DMS153 treated with DMSO at 0.1 percent for 48 hours (cell line): ENCODE data around the gene LMNTD2.

Experiments used
- DNase-seq: peaks from one replicate; lab custom pipeline; 2025; ENCODE audit not compliant: unreplicated experiment; lab: John Stamatoyannopoulos, UW

LMNTD2 gene

DNA sequence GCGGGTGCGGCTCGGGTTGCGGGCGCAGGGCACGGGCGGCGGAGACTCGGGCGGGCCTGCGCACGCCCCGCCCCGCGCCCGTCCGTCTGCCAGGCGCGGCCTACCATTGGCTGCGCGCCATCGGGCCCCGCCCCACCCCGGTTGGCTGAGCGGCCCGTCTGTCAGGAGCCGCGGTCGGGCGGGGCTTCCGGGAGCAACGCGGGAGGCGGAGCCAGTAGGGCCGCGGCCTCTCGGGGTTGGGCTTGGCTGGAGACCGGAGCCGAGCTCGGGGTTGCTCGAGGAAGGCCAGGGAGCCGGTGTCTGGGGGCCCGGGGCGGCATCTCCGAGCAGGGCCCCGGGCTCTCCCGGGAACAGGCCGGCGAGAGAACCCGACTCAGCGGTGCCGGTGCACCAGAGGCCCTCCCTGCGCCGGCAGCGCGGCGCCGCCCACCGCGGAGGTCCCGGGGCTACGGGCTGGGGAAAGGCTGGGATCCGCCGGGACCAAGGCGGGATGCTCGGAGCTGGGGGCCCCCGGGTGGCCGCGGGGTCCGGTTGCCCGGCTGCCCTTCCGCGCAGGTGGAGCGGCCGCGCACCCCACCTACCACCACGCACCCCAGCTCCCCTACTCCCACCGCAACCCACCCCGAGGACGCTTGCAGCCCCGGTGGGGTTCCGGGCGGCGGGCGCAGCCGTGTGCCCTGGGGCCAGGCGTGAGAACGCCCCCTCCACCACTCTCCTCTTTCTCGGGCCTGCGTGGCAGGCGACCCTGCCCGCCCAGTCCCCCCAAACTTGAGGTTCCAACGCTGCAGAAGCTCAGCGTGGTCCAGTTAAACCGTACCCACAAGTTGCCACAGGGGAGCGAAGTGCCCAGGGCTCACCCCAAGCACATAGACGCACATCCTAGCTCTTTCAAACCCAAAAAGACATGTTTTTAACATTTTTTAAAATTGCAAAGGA, 24.8 kb downstream of the LMNTD2 start, which contains the start of gene HRAS:
TSS of gene HRAS (minus strand) at position 58 of the 936 bp plus-strand sequence.
- peak; percentile 95 for DNase-seq

DNA sequence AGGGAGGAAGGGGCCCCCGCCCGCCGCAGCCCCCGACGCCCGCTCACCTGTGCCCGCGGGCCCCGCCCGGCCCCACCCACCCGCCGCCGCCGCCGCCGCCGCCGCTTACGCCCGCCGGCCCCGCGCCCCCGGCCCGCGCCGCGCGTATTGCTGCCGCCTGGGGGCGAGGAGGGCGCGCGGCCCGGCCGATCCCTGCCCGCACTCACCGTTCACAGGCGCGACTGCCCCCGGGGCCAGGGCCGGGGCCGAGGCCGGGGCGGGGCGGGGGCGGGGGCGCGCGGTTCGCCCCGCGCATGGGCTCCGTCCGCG, 25.4 kb downstream of the LMNTD2 start:
- DNase-seq: no peak

DNA sequence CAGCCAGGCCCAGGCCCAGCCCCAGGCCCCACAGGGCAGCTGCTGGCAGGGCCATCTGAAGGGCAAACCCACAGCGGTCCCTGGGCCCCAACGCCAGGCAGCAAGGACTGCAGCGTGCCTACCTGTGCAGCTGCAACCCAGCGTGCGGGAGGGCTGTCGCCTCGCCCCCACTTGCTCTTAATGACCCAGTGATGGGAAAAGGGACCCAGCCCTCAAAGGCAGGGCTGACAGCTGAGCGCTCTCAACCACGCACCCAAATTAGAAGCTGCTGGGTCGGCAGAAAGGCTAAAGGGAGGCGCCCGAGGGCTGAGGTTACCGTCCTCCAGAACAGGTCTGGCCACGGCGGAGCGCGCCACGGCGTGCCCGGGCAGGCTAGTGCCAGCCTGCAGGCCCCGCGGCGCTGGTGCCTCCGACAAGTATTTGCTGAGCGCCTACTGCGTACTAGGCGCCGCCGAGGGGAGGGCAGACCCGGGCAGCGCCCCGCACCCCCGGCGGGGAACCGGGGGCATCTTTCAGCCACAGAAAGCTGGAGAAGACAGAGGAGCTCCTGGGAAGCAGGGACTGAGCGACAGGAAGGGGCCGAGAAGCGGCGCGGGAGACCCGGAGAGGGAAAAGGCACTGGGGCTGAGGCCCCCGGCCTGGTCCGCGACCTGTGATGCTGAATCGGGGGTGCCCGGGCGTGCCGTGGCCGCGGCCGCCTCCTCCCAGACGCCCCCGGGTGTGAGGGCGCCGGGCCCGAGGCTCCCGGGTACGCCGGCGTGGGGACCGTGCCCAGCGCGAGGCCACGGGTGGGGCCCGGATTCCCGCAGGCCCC, 25.9 kb downstream of the LMNTD2 start:
- DNase-seq: no peak

DNA sequence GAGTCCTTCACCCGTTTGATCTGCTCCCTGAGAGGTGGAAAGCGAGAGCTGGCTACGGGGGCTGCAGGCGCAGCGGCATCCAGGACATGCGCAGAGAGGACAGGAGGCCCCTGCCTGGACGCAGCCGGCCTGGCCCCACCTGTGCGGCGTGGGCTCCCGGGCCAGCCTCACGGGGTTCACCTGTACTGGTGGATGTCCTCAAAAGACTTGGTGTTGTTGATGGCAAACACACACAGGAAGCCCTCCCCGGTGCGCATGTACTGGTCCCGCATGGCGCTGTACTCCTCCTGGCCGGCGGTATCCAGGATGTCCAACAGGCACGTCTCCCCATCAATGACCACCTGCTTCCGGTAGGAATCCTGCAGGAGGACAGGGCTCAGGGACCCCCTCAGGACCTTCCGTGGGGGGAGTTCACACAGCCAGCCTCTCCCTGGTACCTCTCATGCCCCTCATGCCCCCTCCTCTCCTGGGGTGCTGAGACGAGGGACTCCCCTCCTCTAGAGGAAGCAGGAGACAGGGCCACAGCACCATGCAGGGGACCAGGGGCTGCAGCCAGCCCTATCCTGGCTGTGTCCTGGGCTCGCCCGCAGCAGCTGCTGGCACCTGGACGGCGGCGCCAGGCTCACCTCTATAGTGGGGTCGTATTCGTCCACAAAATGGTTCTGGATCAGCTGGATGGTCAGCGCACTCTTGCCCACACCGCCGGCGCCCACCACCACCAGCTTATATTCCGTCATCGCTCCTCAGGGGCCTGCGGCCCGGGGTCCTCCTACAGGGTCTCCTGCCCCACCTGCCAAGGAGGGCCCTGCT, 26.7 kb downstream of the LMNTD2 start:
- DNase-seq: no peak

DNA sequence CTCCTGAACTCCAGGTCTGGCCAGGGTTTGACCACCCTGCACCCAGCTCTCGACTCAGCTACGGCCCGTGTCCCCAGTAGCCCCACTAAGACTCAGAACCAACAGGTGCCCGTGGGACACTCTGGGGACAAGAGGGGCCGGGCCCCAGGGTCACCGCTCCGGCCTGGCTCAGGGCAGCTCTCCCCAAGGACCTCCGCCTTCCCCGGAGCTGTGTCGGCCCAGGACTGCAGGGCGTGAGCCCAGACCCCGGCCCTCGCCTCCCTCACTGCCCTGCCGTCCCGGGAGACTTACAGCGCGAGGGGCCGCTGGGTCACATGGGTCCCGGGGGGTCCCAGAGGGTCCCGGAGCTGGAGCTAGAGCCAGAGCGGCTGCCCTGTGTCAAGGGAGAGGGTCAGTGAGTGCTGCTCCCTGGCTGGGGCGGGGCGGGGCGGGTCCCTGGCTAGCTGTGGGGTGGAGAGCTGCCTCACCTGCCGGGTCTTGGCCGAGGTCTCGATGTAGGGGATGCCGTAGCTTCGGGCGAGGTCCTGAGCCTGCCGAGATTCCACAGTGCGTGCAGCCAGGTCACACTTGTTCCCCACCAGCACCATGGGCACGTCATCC, 27.5 kb downstream of the LMNTD2 start:
- DNase-seq: no peak

DNA sequence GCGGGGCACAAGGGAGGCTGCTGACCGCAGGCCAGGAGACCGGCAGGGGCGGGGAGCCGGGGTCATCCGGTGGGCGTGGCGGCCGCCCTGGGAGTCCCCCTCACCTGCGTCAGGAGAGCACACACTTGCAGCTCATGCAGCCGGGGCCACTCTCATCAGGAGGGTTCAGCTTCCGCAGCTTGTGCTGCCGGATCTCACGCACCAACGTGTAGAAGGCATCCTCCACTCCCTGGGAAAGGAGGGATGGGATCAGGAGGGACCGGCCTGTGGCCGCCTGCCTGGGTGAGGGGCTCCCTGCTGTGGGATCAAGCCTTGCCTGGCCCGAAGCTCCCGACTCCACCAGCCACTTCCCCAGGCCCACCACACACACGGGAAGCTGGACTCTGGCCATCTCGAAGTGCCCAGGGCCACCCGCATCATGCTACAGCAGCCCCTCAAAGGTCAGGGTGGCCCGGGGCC, 28.0 kb downstream of the LMNTD2 start:
- DNase-seq: no peak

DNA sequence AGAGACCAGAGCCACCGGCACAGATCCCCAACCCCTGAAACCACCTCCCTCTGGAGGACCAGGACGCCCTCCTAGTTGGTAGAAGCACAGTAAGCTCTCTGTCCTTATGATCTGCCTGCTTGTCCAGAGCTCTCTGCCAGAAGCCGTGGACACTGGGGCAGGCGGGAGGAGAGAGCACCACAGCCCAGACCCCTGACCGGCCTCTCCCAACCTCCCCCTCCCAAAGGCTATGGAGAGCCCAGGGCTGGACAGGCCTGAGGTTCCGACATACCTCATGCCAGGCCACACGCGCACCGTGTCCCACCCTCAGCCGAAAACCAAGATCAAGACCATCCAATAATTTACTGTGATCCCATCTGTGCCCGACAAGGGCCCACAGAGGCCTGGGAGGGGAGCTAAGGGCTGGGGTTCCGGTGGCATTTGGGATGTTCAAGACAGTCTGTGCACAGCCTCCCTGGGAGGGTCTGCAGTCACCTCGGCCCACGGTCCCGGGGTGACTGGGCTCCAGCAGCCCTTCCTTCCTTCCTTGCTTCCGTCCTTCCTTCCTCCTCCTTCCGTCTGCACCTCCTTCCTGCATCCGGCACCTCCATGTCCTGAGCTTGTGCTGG, 28.5 kb downstream of the LMNTD2 start:
- no peak for DNase-seq

DNA sequence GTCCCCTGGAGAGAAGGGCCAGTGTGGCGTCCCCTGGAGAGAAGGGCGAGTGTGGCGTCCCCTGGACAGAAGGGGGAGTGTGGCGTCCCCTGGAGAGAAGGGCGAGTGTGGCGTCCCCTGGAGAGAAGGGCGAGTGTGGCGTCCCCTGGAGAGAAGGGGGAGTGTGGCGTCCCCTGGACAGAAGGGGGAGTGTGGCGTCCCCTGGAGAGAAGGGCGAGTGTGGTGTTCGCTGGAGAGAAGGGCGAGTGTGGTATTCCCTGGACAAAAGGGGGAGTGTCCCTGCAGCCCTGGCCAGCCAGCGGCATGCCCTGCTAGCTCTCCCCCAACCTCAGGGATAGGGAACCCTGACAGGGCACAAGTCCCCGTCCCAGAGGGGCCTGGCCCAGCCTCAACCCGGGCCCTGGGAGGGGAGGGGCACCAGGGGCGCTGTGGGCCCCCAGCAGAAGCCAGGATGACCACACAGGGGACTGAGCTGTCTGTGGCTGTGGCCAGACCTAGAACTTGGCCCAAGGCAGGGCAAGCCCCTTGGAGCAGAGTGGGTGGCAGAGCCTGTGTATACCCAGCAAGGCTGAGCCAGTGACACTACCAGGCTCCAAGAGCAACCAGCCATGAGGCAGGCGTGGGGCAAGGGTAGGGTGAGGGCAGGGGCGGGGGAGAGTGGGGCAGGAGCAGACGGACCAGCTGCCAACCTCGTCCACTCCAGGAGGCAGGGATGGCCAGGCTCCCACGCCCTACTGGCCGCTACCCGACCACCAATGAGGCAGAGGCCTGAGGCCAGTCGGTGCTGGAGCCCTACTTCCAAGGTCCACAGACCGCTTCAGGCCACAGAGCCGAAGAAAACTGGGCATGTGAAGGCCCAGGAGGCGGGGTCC, 29.3 kb downstream of the LMNTD2 start:
- no peak for DNase-seq

DNA sequence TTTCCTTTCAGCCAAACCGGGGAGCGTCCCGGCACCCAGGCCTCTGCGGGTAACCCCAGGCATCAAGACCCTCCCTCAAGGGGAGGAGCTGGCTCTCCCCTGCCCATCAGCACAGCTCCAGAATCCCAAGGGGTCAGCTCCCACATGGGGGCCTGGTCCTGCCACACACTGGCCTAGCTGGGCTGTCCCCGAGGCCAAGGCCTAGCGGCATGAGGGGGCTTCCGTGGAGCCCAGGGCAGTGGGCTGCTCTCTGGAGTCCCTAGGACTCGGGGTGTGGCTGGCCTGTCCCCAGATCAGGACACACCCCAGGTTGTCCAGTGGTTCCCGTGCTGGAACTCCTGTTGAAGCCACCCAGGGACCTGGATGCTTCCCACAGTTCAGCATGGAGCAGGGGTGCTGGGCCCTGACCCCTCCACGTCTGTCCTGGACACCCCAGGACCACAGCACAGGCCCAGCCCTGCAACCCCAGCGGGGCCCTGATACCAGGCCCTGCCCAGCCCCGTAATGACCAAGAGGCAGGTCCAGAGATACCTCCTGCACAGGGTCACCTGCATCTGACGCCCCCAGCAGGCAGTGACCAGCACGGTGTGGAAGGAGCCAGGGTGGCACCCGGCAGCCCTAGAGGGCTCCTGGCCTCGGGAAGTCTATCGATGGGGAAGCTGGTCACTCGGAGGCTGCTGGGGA, 30.7 kb downstream of the LMNTD2 start:
- DNase-seq: no peak

DNA sequence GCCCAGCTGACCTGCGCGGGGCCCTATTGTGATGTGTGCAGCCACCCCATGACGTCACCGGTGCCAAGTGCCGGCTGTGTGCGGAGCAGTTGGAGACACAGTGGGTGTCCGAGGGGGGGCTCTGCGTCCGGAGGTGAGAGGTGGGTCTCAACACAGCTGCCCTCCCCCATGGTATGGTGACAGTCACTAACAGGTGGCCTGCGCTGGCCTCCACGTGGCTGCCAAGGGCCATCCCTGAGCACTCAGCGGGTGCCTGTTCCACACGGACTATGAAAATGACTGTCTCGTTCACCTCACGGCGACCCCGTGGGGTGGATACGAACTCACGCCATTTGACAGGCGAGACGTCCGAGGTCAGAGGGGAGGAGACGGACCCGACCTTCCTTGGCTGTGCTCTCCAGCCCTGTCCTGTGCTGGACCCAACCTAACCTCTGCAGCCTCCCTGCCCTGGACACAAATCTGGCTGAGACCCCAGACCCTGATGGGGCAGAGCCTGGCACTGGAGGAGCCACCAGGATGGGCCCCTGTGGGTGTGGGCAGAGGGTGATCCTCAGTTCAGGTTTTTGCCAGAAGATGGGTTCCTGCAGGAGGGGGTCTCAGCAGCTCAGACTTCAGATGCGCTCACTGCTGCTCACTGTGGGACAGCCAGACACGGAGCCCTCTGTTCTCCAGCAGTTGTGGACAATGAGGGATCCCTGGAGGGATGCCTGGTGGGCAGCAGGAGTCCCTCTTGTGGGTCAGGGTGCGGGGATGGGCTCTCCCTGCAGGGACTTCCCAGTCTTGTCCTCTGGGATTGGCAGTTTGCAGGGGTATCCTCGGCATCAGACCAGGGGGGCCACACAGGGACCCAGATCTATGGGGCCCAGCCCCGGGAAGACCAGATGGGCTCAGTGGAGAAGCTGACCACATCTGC, 31.5 kb downstream of the LMNTD2 start:
- no peak for DNase-seq

DNA sequence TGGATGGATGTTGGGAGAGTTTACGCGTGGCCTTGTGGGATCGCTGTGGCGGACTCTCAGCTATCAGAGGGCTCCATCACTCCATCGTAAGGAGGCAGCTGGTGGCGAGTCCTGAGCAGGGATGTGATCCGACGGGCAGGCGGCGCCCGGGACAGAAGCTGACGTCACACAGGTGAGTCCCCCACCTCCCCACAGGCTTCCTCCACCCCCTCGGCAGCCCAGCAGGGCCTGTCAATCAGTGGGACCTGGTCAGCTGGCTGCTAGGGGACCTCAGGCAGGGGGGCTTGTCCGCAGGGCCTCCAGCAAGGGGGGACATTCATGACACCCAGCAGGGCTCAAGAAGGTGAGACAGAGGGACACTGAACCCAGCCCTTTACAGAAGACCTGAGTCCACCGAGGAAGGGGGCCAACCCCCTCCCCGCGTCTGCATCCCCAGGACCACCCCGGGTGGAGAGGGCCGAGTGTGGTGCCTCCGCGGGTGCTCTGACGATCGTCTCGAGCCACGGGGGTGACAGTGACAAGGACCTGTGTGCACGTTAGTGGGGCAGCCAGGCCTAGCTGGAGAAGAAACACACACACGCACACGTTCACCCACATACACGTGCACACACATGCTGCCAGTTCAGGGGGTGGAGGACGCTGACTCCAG, 32.2 kb downstream of the LMNTD2 start:
- DNase-seq: no peak

DNA sequence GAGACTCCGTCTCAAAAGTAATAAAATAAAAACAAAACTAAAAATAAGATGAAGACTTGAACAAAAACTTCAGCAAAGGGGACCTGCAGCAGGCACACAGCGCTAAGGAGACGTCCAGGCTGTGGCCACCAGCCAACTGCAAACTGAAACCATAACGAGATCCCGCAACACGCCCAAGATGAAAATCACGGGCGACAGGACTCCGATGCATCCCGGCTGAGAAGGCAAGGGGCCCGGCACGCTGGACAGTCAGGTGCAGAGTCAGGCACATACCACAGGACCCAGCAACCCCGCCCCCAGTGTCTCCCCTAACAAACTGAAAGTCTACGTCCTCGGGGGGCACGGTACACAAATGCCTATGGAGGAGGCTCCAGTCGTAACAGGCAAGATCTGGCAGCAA, 34.3 kb downstream of the LMNTD2 start:
- no peak for DNase-seq

DNA sequence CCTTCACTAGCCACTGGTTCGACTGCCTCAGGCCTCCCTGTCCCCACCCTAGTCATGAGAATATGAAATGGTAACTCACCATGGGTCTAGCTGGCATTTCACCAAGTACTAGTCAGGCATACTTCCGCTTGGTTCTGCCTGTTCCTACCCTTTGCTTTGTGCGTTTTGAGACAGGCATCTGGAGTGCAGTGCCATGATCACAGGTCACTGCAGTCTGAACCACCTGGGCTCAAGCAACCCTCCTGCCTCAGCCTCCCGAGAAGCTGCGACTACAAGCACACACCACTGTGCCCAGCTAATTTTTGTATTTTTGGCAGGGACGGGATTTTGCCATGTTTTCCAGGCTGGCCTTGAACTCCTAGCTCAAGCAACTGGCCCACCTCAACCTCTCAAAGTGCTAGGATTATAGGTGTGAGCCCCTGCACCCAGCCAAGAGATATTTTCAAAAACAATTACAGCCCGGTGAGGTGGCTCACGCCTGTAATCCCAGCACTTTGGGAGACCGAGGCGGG, 39.3 kb downstream of the LMNTD2 start:
- DNase-seq: no peak

DNA sequence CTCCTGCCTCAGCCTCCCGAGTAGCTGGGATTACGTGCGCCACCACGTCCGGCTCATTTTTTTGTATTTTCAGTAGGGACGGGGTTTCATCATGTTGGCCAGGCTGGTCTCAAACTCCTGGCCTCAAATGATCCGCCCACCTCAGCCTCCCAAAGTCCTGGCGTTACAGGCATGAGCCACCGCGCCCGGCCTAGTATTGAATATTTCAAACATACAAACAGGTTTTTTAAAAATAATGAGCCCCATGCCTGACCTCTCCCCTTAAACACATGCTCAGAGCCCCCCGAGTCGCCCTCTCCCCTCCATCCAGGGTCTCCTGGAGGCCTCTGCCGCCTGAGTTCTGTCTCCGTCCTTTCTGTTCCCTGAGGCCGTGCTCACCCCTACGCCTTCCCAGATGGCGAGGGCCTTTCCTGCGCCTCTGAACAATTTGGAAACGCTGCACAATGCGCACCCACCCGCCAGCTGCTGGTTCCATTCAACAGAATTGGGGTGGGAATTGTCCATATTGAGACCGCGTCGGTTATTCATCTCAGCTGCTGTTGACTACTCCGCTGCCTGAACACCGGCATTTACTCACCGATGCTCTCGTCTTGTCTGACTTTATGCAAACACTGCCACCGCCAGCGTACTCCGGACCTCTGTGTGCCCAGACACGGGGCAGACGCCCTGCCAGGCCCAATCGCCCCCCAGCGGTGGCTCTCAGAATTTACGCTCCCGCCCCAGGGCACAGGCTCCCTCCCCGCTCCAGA, 39.9 kb downstream of the LMNTD2 start:
- DNase-seq: no peak

DNA sequence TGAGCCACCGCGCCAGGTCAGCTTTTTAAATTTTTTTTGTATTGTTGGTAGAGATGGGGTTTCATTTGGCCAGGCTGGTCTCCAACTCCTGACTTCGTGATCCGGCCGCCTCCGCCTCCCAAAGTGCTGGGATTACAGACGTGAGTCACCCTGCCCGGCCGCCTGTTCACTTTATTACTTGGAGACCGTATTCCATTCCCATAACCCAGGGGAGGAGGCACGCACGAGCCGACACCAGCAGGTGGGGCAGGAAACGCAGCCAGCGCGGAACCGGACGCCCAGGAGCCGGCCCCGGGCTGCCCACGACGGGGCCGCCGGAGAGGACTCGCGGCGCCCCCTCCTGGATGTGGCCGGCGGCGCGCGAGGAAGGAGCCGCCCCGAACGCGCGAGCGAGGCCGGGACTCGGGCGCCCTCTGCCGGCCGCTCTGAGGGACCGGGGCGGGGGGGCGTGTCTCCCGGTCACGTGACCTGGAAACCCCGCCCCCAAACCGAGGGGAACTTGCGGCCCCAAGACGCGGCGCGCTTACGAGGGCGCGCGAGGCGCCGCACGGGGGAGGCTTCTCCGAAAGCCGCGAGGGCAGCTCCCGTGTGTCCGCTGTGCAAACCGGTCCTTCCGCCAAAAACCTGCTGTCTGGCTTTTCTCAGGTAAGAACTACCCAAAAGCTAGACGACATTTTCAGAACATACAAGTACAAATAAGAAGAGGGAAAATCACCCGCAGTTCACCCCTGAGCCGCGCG, 41.9 kb downstream of the LMNTD2 start:
- peak; percentile 24 for DNase-seq
